Endothelial cell of umbilical vein (primary cell): ENCODE measurements around the gene ZFP57.

Experiments used
- EZH2 ChIP-seq: IDR thresholded peaks from 2 replicates; pipeline ENCODE4 v1.6.1; 2012; ENCODE audit warnings: borderline replicate concordance, low read depth, mild to moderate bottlenecking, moderate library complexity, low read length, inconsistent platforms; ENCODE audit not compliant: severe bottlenecking
- GATA2 ChIP-seq: IDR thresholded peaks from 2 replicates; pipeline ENCODE4 v1.7.0; 2011; ENCODE audit warnings: low read depth, mild to moderate bottlenecking, moderate library complexity, mixed read lengths, low read length; ENCODE audit not compliant: insufficient read length, insufficient read depth
- JUN ChIP-seq: IDR thresholded peaks from 2 replicates; pipeline ENCODE4 v1.6.1; 2011; ENCODE audit warnings: borderline replicate concordance, low read depth; ENCODE audit not compliant: insufficient read length, insufficient read depth
- MAX ChIP-seq: IDR thresholded peaks from 2 replicates; pipeline ENCODE4 v1.6.1; 2011; ENCODE audit not compliant: insufficient read depth, insufficient read length
- POLR2A ChIP-seq: IDR thresholded peaks from 2 replicates; pipeline ENCODE4 v1.6.1; 2012; ENCODE audit warnings: low read depth, mild to moderate bottlenecking, control low read depth, low read length
- POLR2AphosphoS5 ChIP-seq: IDR thresholded peaks from 2 replicates; pipeline ENCODE4 v1.6.1; 2012; ENCODE audit warnings: low read depth, mild to moderate bottlenecking, control low read depth, low read length, moderate library complexity; ENCODE audit not compliant: insufficient read depth
- TF ChIP-seq, protein P1 (sequence below), 2 donors: IDR thresholded peaks; 1 replicate in 1 of 2; 2 replicates in 1 of 2; pipeline ENCODE4 v1.5.1; 2011; ENCODE audit warnings: low read length in 2 of 2, mild to moderate bottlenecking in 2 of 2, moderate library complexity in 2 of 2, control low read depth in 1 of 2, inconsistent platforms in 1 of 2, low read depth in 1 of 2; ENCODE audit not compliant: insufficient read depth in 1 of 2; ENCODE audit errors: extremely low read depth in 1 of 2

GRCh38 chr6:29652198-29652584, 28.8 kb downstream of the ZFP57 start:
- no peak for TF ChIP-seq MAX
- TF ChIP-seq, protein P1, sequence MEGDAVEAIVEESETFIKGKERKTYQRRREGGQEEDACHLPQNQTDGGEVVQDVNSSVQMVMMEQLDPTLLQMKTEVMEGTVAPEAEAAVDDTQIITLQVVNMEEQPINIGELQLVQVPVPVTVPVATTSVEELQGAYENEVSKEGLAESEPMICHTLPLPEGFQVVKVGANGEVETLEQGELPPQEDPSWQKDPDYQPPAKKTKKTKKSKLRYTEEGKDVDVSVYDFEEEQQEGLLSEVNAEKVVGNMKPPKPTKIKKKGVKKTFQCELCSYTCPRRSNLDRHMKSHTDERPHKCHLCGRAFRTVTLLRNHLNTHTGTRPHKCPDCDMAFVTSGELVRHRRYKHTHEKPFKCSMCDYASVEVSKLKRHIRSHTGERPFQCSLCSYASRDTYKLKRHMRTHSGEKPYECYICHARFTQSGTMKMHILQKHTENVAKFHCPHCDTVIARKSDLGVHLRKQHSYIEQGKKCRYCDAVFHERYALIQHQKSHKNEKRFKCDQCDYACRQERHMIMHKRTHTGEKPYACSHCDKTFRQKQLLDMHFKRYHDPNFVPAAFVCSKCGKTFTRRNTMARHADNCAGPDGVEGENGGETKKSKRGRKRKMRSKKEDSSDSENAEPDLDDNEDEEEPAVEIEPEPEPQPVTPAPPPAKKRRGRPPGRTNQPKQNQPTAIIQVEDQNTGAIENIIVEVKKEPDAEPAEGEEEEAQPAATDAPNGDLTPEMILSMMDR (IDR thresholded peaks at IDR 0.05; ENCODE audit: extremely low read depth in 1 of 2, insufficient read depth in 1 of 2, low read depth in 1 of 2, low read length in 2 of 2) = no peak
- TF ChIP-seq JUN = no peak
- no peak for TF ChIP-seq POLR2A
- no peak for TF ChIP-seq POLR2AphosphoS5
- no peak for TF ChIP-seq EZH2
- no peak for TF ChIP-seq GATA2
